Neural progenitor cell (in vitro differentiated cells): Measurements from ENCODE around the gene SEPHS1. TPM values are rescaled to one million over a fixed set of nuclear protein-coding genes. Genes with fewer than 3 reads are reported as not detected.
"Not testable (repeated sequence)": the region's sequence is repeated elsewhere in the genome, so short reads cannot be mapped to it uniquely, and the experiment has no call there.

Experiments used
- DNase-seq: peaks from one replicate; pipeline ENCODE4 v3.0.0-alpha.2; 2016; ENCODE audit warnings: low spot score
- H2AFZ ChIP-seq: fragments of 200-600 bp; sonication (generic); replicated peaks from 2 replicates; pipeline ENCODE4 v1.6.1; 2016; ENCODE audit warnings: antibody characterized with exemption
- H3F3A ChIP-seq: fragments of 200-600 bp; sonication (generic); 2 replicates; pipeline ENCODE4 v1.6.1; 2016; ENCODE audit warnings: antibody characterized with exemption, low read depth
- H3K27ac ChIP-seq: fragments of 200-600 bp; sonication (generic); 2 replicates; pipeline ENCODE4 v1.5.1; 2016; ENCODE audit warnings: mild to moderate bottlenecking
- H3K27me3 ChIP-seq: fragments of 200-600 bp; sonication (generic); 2 replicates; pipeline ENCODE4 v1.6.1; 2016; ENCODE audit warnings: mild to moderate bottlenecking, moderate library complexity
- H3K36me3 ChIP-seq: fragments of 200-600 bp; sonication (generic); 2 replicates; pipeline ENCODE4 v1.5.1; 2016
- H3K4me1 ChIP-seq: fragments of 200-600 bp; sonication (generic); 2 replicates; pipeline ENCODE4 v1.6.1; 2016; ENCODE audit warnings: mixed run types
- H3K4me2 ChIP-seq: fragments of 200-600 bp; sonication (generic); 2 replicates; pipeline ENCODE4 v1.6.1; 2016
- H3K4me3 ChIP-seq: fragments of 200-600 bp; sonication (generic); 2 replicates; pipeline ENCODE4 v1.5.1; 2016
- H3K79me2 ChIP-seq: fragments of 200-600 bp; sonication (generic); 2 replicates; pipeline ENCODE4 v1.6.1; 2016; ENCODE audit warnings: low read depth
- H3K9ac ChIP-seq: fragments of 200-600 bp; sonication (generic); 2 replicates; pipeline ENCODE4 v1.6.1; 2016
- H3K9me3 ChIP-seq: fragments of 200-600 bp; sonication (generic); 2 replicates; pipeline ENCODE4 v1.5.1; 2016; ENCODE audit warnings: low read depth
- H4K20me1 ChIP-seq: fragments of 200-600 bp; sonication (generic); 2 replicates; pipeline ENCODE4 v1.6.1; 2016; ENCODE audit warnings: low read depth
- H3K27ac Mint-ChIP-seq: 3 replicates; pipeline ENCODE4 v1.8.0; 2021; ENCODE audit warnings: mixed read lengths
- H3K27me3 Mint-ChIP-seq: 2 replicates; pipeline ENCODE4 v1.8.0; 2022; ENCODE audit warnings: low read depth, mild to moderate bottlenecking, inconsistent platforms, moderate library complexity, mixed read lengths; ENCODE audit not compliant: insufficient read depth
- H3K36me3 Mint-ChIP-seq: 3 replicates; pipeline ENCODE4 v1.8.0; 2021; ENCODE audit warnings: mixed read lengths
- H3K4me1 Mint-ChIP-seq: 3 replicates; pipeline ENCODE4 v1.8.0; 2021; ENCODE audit warnings: mixed read lengths
- H3K4me3 Mint-ChIP-seq: 3 replicates; pipeline ENCODE4 v1.8.0; 2021; ENCODE audit warnings: mild to moderate bottlenecking, moderate library complexity, mixed read lengths
- H3K9me3 Mint-ChIP-seq: 3 replicates; pipeline ENCODE4 v1.8.0; 2020; ENCODE audit warnings: mixed read lengths
- CTCF ChIP-seq: fragments of 200-600 bp; sonication (generic); IDR thresholded peaks from 2 replicates; pipeline ENCODE4 v1.5.1; 2017; ENCODE audit warnings: antibody characterized with exemption, mild to moderate bottlenecking
- EZH2 ChIP-seq: fragments of 200-600 bp; sonication (generic); IDR thresholded peaks from 2 replicates; pipeline ENCODE4 v1.6.1; 2017; ENCODE audit warnings: antibody characterized with exemption, mild to moderate bottlenecking, moderate library complexity
- EZH2phosphoT487 ChIP-seq: fragments of 200-600 bp; sonication (generic); IDR thresholded peaks from 2 replicates; pipeline ENCODE4 v1.6.1; 2017; ENCODE audit warnings: antibody characterized with exemption
- total RNA-seq: library from RNA; depleted of rRNA; stranded (reverse); fragments of >200 nt; gene quantifications from 2 replicates; pipeline ENCODE4 v1.2.3, GENCODE V29; 2015; ENCODE audit warnings: low replicate concordance

SEPHS1 gene
- total RNA-seq, 1 donor from 2014 or later = 94.9 TPM

DNA sequence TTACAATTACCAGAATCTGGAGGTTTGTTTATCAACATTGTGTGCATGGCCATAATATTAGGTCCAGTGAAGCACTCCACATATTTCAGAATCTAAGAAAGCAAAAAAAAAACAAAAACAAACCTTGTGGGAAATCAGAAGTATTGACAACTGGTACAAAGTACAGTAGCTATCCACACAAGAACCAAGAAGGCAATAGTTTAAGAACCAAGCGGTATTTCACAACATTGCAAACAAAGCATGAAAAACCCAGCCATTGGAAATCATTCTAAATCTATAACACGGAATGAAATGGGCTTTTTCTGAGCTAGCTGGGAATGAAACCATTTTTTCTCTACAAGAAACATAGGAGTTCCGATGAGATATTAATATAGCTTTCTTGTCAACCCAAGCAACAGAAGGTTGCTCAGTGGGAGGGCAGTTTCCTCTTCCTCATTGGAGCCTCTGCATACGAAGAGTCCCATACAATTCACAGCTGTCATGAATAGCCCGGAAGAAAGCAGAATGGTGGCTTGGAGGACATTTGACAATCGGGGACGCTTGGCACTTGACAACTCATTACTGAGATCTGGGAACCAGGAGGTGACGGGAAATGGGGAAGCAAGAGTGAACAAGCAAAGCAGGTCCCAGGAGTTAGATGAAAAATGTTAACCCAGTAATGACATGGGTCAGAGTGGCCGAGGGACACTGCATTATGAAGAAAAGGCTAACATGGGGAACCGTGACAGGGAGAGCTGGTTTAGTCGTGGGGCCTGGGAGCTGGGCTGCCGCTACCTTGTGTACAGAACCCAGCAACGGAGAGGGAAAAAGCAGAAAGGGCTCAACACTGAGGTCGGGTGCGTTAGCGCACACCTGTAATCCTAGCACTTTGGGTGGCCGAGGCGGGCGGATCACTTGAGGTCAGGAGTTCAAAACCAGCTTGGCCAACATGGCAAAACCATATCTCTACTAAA lies 56.0 kb downstream of the SEPHS1 start:
- no peak for DNase-seq
- H3K4me1 Mint-ChIP-seq = peaks cover 4% of the 10 kb centered on the region
- Histone ChIP-seq H3F3A (no peaks in the 10 kb centered on the region), H3K4me1 (no peaks in the 10 kb centered on the region), H3K9ac (no peak overlapping the region), H3K9me3 (no peaks in the 10 kb centered on the region), H3K79me2 (no peaks in the 10 kb centered on the region), H3K27ac (no peak overlapping the region), H3K4me2 (no peak overlapping the region), H3K36me3 (no peaks in the 10 kb centered on the region), H3K27me3 (no peaks in the 10 kb centered on the region), H4K20me1 (no peaks in the 10 kb centered on the region), H3K4me3 (no peak overlapping the region), H2AFZ (no peak overlapping the region)
- no peak overlapping the region for H3K4me3 Mint-ChIP-seq
- no peaks in the 10 kb centered on the region for H3K27me3 Mint-ChIP-seq
- H3K36me3 Mint-ChIP-seq = peaks cover 2% of the 10 kb centered on the region
- no peak for TF ChIP-seq CTCF
- H3K9me3 Mint-ChIP-seq = no peaks in the 10 kb centered on the region
- no peak overlapping the region for H3K27ac Mint-ChIP-seq

DNA sequence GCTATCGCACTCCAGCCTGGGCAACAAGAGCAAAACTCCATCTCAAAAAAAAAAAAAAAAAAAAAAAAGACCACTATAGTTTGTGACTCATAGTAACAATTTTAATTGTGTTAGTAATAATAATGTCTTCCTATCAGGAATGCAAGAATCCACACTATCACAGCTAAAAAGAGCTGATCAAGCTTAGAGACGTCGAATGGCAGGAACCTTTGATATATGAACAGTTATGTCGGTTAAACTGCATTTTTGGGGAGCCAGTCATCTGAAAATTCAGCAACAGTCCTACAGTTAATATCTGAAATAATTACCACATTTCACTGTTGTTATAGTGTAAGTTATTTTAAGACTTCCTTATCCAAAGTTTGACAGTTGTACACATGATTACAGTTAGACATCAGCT lies 57.0 kb downstream of the SEPHS1 start:
- Histone ChIP-seq H3K36me3 (no peaks in the 10 kb centered on the region), H3K27ac (no peak overlapping the region), H3K4me1 (no peaks in the 10 kb centered on the region), H3K9ac (no peak overlapping the region), H2AFZ (no peak overlapping the region), H3K4me2 (no peak overlapping the region), H3K79me2 (no peaks in the 10 kb centered on the region), H3F3A (no peaks in the 10 kb centered on the region), H3K27me3 (no peaks in the 10 kb centered on the region), H3K9me3 (no peaks in the 10 kb centered on the region), H4K20me1 (no peaks in the 10 kb centered on the region), H3K4me3 (no peak overlapping the region)
- peaks cover 6% of the 10 kb centered on the region for H3K36me3 Mint-ChIP-seq
- no peak overlapping the region for H3K4me3 Mint-ChIP-seq
- DNase-seq = no peak
- TF ChIP-seq EZH2 = no peak
- TF ChIP-seq EZH2phosphoT487 = no peak
- TF ChIP-seq CTCF = no peak
- H3K9me3 Mint-ChIP-seq = no peaks in the 10 kb centered on the region
- H3K27ac Mint-ChIP-seq = no peak overlapping the region
- H3K4me1 Mint-ChIP-seq = peaks cover 4% of the 10 kb centered on the region
- H3K27me3 Mint-ChIP-seq = no peaks in the 10 kb centered on the region

GRCh38 chr10:13284050-13284449 lies 64.0 kb downstream of the SEPHS1 start:
- DNase-seq = no peak
- Mint-ChIP-seq H3K9me3 (no peaks in the 10 kb centered on the region), H3K27me3 (peaks cover 2% of the 10 kb centered on the region), H3K27ac (no peak overlapping the region), H3K4me3 (no peak overlapping the region), H3K4me1 (peaks cover 2% of the 10 kb centered on the region), H3K36me3 (peaks cover 7% of the 10 kb centered on the region)
- Histone ChIP-seq H3K79me2 (no peaks in the 10 kb centered on the region), H3K36me3 (no peaks in the 10 kb centered on the region), H3K4me1 (no peaks in the 10 kb centered on the region), H2AFZ (no peak overlapping the region), H4K20me1 (no peaks in the 10 kb centered on the region), H3K27ac (no peak overlapping the region), H3K4me2 (no peak overlapping the region), H3K27me3 (no peaks in the 10 kb centered on the region), H3K9ac (no peak overlapping the region), H3K9me3 (no peaks in the 10 kb centered on the region), H3K4me3 (no peak overlapping the region), H3F3A (no peaks in the 10 kb centered on the region)
- TF ChIP-seq CTCF (no peak), EZH2 (no peak), EZH2phosphoT487 (no peak)

DNA sequence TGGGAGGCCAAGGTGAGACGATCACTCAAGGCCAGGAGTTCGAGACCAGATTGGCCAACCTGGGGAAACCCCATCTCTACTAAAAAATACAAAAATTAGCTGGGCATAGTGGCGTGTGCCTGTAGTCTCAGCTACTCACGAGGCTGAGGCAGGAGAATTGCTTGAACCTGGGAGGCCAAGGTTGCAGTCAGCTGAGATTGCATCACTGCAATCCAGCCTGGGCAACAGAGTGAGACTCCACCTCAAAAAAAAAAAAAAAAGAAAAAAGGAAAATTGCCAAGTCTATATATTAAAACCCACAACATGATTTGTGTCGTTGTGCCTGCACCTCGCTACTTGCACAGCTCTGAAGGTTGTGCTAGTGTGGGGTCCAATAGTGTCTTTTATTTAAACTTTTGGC lies 65.7 kb downstream of the SEPHS1 start:
- not testable (repeated sequence) for H3K9me3 Mint-ChIP-seq, H3K27me3 Mint-ChIP-seq, H3F3A ChIP-seq, H3K4me3 ChIP-seq, H3K27ac ChIP-seq, H4K20me1 ChIP-seq, H3K36me3 ChIP-seq, H3K4me1 Mint-ChIP-seq, H3K36me3 Mint-ChIP-seq, H3K4me1 ChIP-seq, H2AFZ ChIP-seq, H3K79me2 ChIP-seq, H3K9ac ChIP-seq, H3K4me2 ChIP-seq, DNase-seq, H3K27me3 ChIP-seq, H3K9me3 ChIP-seq, H3K27ac Mint-ChIP-seq, H3K4me3 Mint-ChIP-seq
